CD4-positive, alpha-beta memory T cell (primary cell): ENCODE results near the gene INPP4B. TPM values are rescaled to one million over a fixed set of nuclear protein-coding genes. Genes with fewer than 3 reads are reported as not detected.

Source experiments
- CTCF ChIA-PET: fragments of 350-600 bp; sonication (Branson Sonifier 250); formaldehyde crosslinking; loops from one replicate; lab custom pipeline; 2021; ENCODE audit warnings: inconsistent platforms; ENCODE audit not compliant: partially characterized antibody; lab: Charles Lee
- POLR2A ChIA-PET: fragments of 350-600 bp; sonication (Branson Sonifier 250); formaldehyde crosslinking; loops from one replicate; lab custom pipeline; 2021; ENCODE audit not compliant: partially characterized antibody; lab: Charles Lee
- DNase-seq, 5 donors: peaks; one replicate each; pipeline versions ENCODE4 v3.0.0 to v3.0.0-alpha.2; 2020 to 2022; ENCODE audit warnings: mixed read lengths in 1 of 5
- H3K27ac ChIP-seq: one replicate; pipeline ENCODE4 v1.7.0; 2013; ENCODE audit warnings: low read depth, low read length
- H3K27me3 ChIP-seq: 2 replicates; pipeline ENCODE4 v1.7.0; 2013; ENCODE audit warnings: mild to moderate bottlenecking, low read length, moderate library complexity; ENCODE audit not compliant: insufficient read depth
- H3K36me3 ChIP-seq: 2 replicates; pipeline ENCODE4 v1.7.0; 2013; ENCODE audit warnings: mild to moderate bottlenecking, low read length, moderate library complexity; ENCODE audit not compliant: insufficient read depth
- H3K4me1 ChIP-seq: 2 replicates; pipeline ENCODE4 v1.7.0; 2013; ENCODE audit warnings: mild to moderate bottlenecking, low read length, moderate library complexity; ENCODE audit not compliant: insufficient read depth
- H3K4me3 ChIP-seq, 2 donors: one replicate each; pipeline ENCODE4 v1.7.0; 2013; ENCODE audit warnings: low read length in 2 of 2, mild to moderate bottlenecking in 1 of 2
- H3K9me3 ChIP-seq, 2 donors: one replicate each; pipeline ENCODE4 v1.7.0; 2013; ENCODE audit warnings: low read length in 2 of 2, control low read depth in 1 of 2; ENCODE audit not compliant: control insufficient read depth in 1 of 2
- H3K27ac Mint-ChIP-seq, 7 donors: one replicate each; pipeline ENCODE4 v1.8.0; 2020 to 2021; ENCODE audit warnings: mixed read lengths in 7 of 7, mild to moderate bottlenecking in 6 of 7, inconsistent platforms in 3 of 7, moderate library complexity in 3 of 7
- H3K27me3 Mint-ChIP-seq, 2 donors: one replicate each; pipeline ENCODE4 v1.8.0; 2020 to 2021; ENCODE audit warnings: mixed read lengths in 2 of 2
- H3K36me3 Mint-ChIP-seq, 2 donors: one replicate each; pipeline ENCODE4 v1.8.0; 2020 to 2021; ENCODE audit warnings: mixed read lengths in 2 of 2, inconsistent platforms in 1 of 2, mild to moderate bottlenecking in 1 of 2
- H3K4me1 Mint-ChIP-seq, 4 donors: one replicate each; pipeline ENCODE4 v1.8.0; 2020 to 2021; ENCODE audit warnings: mixed read lengths in 4 of 4, mild to moderate bottlenecking in 1 of 4
- H3K4me3 Mint-ChIP-seq, 8 donors: one replicate each; pipeline ENCODE4 v1.8.0; 2020 to 2021; ENCODE audit warnings: mixed read lengths in 8 of 8, mild to moderate bottlenecking in 7 of 8, moderate library complexity in 6 of 8, inconsistent platforms in 3 of 8
- H3K9me3 Mint-ChIP-seq, 8 donors: one replicate each; pipeline ENCODE4 v1.8.0; 2020 to 2021; ENCODE audit warnings: mixed read lengths in 8 of 8, mild to moderate bottlenecking in 5 of 8, inconsistent platforms in 3 of 8, moderate library complexity in 1 of 8
- intact Hi-C: fragments of 100-400 bp; cut with micrococcal nuclease; formaldehyde crosslinking; loops from one replicate; pipeline ENCODE4 v1.15.1; 2023
- polyA plus RNA-seq, 2 donors: library from polyadenylated mRNA; unstranded; fragments of 300-500 nt; fragmentation: Illumina TruSeq; gene quantifications; one replicate each; pipeline ENCODE4 v1.2.3, GENCODE V29; 2021
- total RNA-seq, 2 experiments: library from RNA; stranded (reverse); gene quantifications; one replicate each; pipeline ENCODE4 v1.2.3, GENCODE V29; 2021

INPP4B gene
- total and polyA plus RNA-seq, 4 experiments from 2014 or later: 76.7 to 112 (median 80.8) TPM

- Mint-ChIP-seq H3K9me3 (peaks cover 0 to 2% (median 0%) of the 10 kb centered on the region in 8 donors), H3K4me1 (no peaks in the 10 kb centered on the region), H3K36me3 (no peaks in the 10 kb centered on the region), H3K27me3 (peaks cover 0 to 8% of the 10 kb centered on the region in 2 donors), H3K4me3 (no peak overlapping the region), H3K27ac (no peak overlapping the region)
- CTCF ChIA-PET: interaction anchor here (1.3 kb wide), 1 partner anchor 9 kb away, joined by 3 read pairs; no protein-coding TSS in a partner anchor
- H3K36me3 ChIP-seq: no peaks in the 10 kb centered on the region
- intact Hi-C loops: no loop called here
- H3K27ac ChIP-seq: no peak overlapping the region
- no peak for DNase-seq
- POLR2A ChIA-PET: no interaction called here
- H3K4me1 ChIP-seq: no peaks in the 10 kb centered on the region
- no peaks in the 10 kb centered on the region for H3K27me3 ChIP-seq
- no peak overlapping the region for H3K4me3 ChIP-seq
- no peaks in the 10 kb centered on the region for H3K9me3 ChIP-seq
Measured at GRCh38 chr4:142778430-142778829, 67.7 kb downstream of the INPP4B start.

- ChIA-PET CTCF (no interaction called here), POLR2A (no interaction called here)
- intact Hi-C loops: no loop called here
- Histone ChIP-seq H3K9me3 (no peaks in the 10 kb centered on the region), H3K27ac (no peak overlapping the region), H3K27me3 (no peaks in the 10 kb centered on the region), H3K4me3 (no peak overlapping the region), H3K4me1 (no peaks in the 10 kb centered on the region), H3K36me3 (no peaks in the 10 kb centered on the region)
- H3K4me3 Mint-ChIP-seq: no peak overlapping the region
- H3K27me3 Mint-ChIP-seq: peaks cover 0 to 8% of the 10 kb centered on the region in 2 donors
- H3K4me1 Mint-ChIP-seq: no peaks in the 10 kb centered on the region
- no peak for DNase-seq
- H3K27ac Mint-ChIP-seq: no peak overlapping the region
- H3K9me3 Mint-ChIP-seq: peaks cover 0 to 2% (median 0%) of the 10 kb centered on the region in 8 donors
- no peaks in the 10 kb centered on the region for H3K36me3 Mint-ChIP-seq
Measured at GRCh38 chr4:142777045-142777743, 68.9 kb downstream of the INPP4B start.

DNA sequence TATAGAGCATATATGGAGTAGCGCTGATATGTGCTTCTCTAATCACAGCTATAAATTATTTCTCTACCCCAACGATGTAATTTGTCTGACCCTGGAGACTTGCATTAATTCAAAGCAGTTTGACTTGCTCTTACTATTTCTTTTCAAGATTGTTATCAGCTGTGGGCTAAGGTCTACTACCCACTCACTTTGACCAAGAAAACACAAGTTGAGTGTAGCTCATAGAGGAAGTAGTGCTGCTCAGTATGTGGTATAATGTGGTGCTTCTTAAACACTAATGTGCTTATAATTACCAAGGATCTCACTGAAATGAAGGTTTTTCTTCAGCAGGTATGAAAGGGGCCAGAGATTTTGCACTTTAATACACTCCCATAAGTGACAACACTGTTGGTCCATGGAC, 70.1 kb downstream of the INPP4B start:
- peaks cover 0 to 7% of the 10 kb centered on the region in 2 donors for H3K27me3 Mint-ChIP-seq
- H3K27me3 ChIP-seq: no peaks in the 10 kb centered on the region

DNA sequence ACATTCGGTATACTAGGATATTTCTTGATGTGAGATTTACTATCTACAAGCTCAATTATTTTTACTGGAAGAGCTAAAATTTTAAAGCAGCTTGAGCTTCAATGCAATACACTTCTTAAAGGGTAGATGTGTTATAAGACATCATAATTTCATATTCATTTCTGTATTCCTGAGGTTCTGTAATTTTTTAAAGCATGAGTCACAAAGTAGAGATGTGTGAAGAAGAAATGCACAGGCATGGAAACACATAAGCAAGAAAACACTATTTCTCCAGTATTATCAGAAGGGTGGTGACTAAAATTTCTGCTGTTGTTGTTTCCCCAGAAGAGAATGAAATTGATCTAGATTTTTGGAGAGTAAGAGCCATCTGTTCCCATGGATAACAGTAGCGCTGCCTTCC, 72.6 kb downstream of the INPP4B start:
- ChIA-PET CTCF (no interaction called here), POLR2A (no interaction called here)
- H3K4me1 Mint-ChIP-seq: no peaks in the 10 kb centered on the region
- H3K36me3 ChIP-seq: no peaks in the 10 kb centered on the region
- H3K27ac Mint-ChIP-seq: no peak overlapping the region
- H3K4me3 Mint-ChIP-seq: no peak overlapping the region
- no peaks in the 10 kb centered on the region for H3K9me3 ChIP-seq
- no peaks in the 10 kb centered on the region for H3K4me1 ChIP-seq
- no peak overlapping the region for H3K4me3 ChIP-seq
- no peak overlapping the region for H3K27ac ChIP-seq
- no peaks in the 10 kb centered on the region for H3K27me3 ChIP-seq
- H3K36me3 Mint-ChIP-seq: no peaks in the 10 kb centered on the region
- no peak for DNase-seq
- no peaks in the 10 kb centered on the region for H3K9me3 Mint-ChIP-seq
- no peaks in the 10 kb centered on the region for H3K27me3 Mint-ChIP-seq
- intact Hi-C loops: no loop called here

More for the DNA sequence above, 70.1 kb downstream of the INPP4B start:
- Mint-ChIP-seq H3K27ac (no peak overlapping the region), H3K36me3 (no peaks in the 10 kb centered on the region), H3K9me3 (peaks cover 0 to 1% (median 0%) of the 10 kb centered on the region in 8 donors), H3K4me1 (no peaks in the 10 kb centered on the region), H3K4me3 (no peak overlapping the region)
- ChIA-PET POLR2A (no interaction called here), CTCF (no interaction called here)
- no peak for DNase-seq
- H3K4me1 ChIP-seq: no peaks in the 10 kb centered on the region
- intact Hi-C loops: no loop called here
- H3K4me3 ChIP-seq: no peak overlapping the region
- no peak overlapping the region for H3K27ac ChIP-seq
- H3K9me3 ChIP-seq: no peaks in the 10 kb centered on the region
- H3K36me3 ChIP-seq: no peaks in the 10 kb centered on the region

DNA sequence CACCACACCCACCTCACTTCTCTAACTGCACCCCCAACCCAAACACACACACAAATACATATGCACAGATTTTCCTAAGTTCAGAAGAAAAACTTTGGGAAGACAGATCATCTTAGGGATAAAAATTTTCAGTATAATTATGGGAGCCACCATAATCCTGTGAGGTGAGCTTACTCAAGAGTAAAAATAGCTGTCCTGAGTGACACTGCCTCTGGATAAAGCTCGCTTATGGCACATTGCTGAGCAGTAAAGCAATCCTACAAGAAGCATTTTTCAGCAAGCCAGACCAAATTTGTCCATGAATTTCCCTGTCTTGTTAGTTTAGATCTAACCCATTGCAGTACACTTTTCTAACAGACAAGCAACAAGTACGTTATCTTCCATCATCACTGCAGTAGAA, 83.8 kb downstream of the INPP4B start:
- H3K9me3 Mint-ChIP-seq: no peaks in the 10 kb centered on the region
- H3K27me3 Mint-ChIP-seq: peaks cover 1 to 2% of the 10 kb centered on the region in 2 donors
- intact Hi-C loops: no loop called here

GRCh38 chr4:142752202-142752786, 93.8 kb downstream of the INPP4B start:
- CTCF ChIA-PET: no interaction called here
- no peaks in the 10 kb centered on the region for H3K36me3 ChIP-seq
- H3K36me3 Mint-ChIP-seq: no peaks in the 10 kb centered on the region

More for the DNA sequence above, 83.8 kb downstream of the INPP4B start:
- DNase-seq: no peak
- ChIA-PET CTCF (no interaction called here), POLR2A (no interaction called here)
- Histone ChIP-seq H3K9me3 (no peaks in the 10 kb centered on the region), H3K4me1 (no peaks in the 10 kb centered on the region), H3K36me3 (no peaks in the 10 kb centered on the region), H3K27me3 (no peaks in the 10 kb centered on the region), H3K27ac (no peak overlapping the region), H3K4me3 (no peak overlapping the region)
- Mint-ChIP-seq H3K36me3 (no peaks in the 10 kb centered on the region), H3K4me1 (peaks cover 0 to 4% (median 0%) of the 10 kb centered on the region in 4 donors), H3K27ac (no peak overlapping the region), H3K4me3 (no peak overlapping the region)

GRCh38 chr4:142743121-142743825, 102.8 kb downstream of the INPP4B start:
- ChIA-PET POLR2A (no interaction called here), CTCF (no interaction called here)
- Histone ChIP-seq H3K4me1 (no peaks in the 10 kb centered on the region), H3K36me3 (no peaks in the 10 kb centered on the region), H3K27ac (no peak overlapping the region), H3K27me3 (no peaks in the 10 kb centered on the region), H3K9me3 (no peaks in the 10 kb centered on the region), H3K4me3 (no peak overlapping the region)
- intact Hi-C loops: no loop called here
- no peak for DNase-seq
- peaks cover 4 to 12% of the 10 kb centered on the region in 2 donors for H3K36me3 Mint-ChIP-seq
- no peaks in the 10 kb centered on the region for H3K4me1 Mint-ChIP-seq
- H3K27ac Mint-ChIP-seq: no peak overlapping the region
- H3K4me3 Mint-ChIP-seq: no peak overlapping the region
- no peaks in the 10 kb centered on the region for H3K27me3 Mint-ChIP-seq
- peaks cover 4 to 50% (median 22%) of the 10 kb centered on the region in 8 donors for H3K9me3 Mint-ChIP-seq

More at GRCh38 chr4:142752202-142752786, 93.8 kb downstream of the INPP4B start:
- Mint-ChIP-seq H3K4me3 (no peak overlapping the region), H3K9me3 (peaks cover 0 to under 1% (median 0%) of the 10 kb centered on the region in 8 donors), H3K27ac (no peak overlapping the region), H3K27me3 (no peaks in the 10 kb centered on the region), H3K4me1 (peaks cover 0 to 1% (median 0%) of the 10 kb centered on the region in 4 donors)
- intact Hi-C loops: no loop called here
- H3K27me3 ChIP-seq: no peaks in the 10 kb centered on the region
- no peak overlapping the region for H3K27ac ChIP-seq
- POLR2A ChIA-PET: no interaction called here
- no peak for DNase-seq
- no peaks in the 10 kb centered on the region for H3K9me3 ChIP-seq
- H3K4me3 ChIP-seq: no peak overlapping the region
- H3K4me1 ChIP-seq: no peaks in the 10 kb centered on the region
